ENCODE measurements around the gene HOXA5. TPM values are rescaled to one million over a fixed set of nuclear protein-coding genes. Genes with fewer than 3 reads are reported as not detected.
A peak's percentile ranks its signal among the peaks of the same experiment; 100 is the strongest.

Gene HOXA5
- total RNA-seq, 4 donors from 2014 or later: 18.3 to 89.8 (median 31.6) TPM

GRCh38 chr7:27128776-27129728 lies 14.4 kb downstream of the HOXA5 start:
- Histone ChIP-seq H3K4me1 (peaks cover 37 to 90% (median 85%) of the 10 kb centered on the region in 4 donors), H3K27me3 (no peaks in the 10 kb centered on the region), H3K4me3 (peak overlapping the region in 3 of 4 donors; percentile 62 to 77 (median 72)), H3K27ac (peak overlapping the region; percentile 94 to 99 (median 96)), H3K36me3 (no peaks in the 10 kb centered on the region), H3K9me3 (no peaks in the 10 kb centered on the region)
- in situ Hi-C loops (cut with MboI; ENCODE audit: low pct_ligation_motif_present in 1 of 4, low pct_unique_long_range_greater_than_20kb in 1 of 4, low sequenced_read_pairs in 3 of 4) (no loop called here), intact Hi-C loops (cut with DNase I; ENCODE audit: low total_unique reads) (loop anchor here (2.0 kb wide), 1 partner anchor 30 kb away; no protein-coding TSS in a partner anchor)
- 50 to 52% methylated on average over 4 to 28 of the region's 28 CpGs for WGBS, 2 donors (ENCODE audit: low coverage in 1 of 2)
- TF ChIP-seq POLR2AphosphoS5 (IDR thresholded peaks at IDR 0.05): no peak
- TF ChIP-seq EP300 (IDR thresholded peaks at IDR 0.05; ENCODE audit: low read depth): no peak
- TF ChIP-seq CTCF (IDR thresholded peaks at IDR 0.05): no peak
- no peak for TF ChIP-seq POLR2A (IDR thresholded peaks at IDR 0.05)
- DNase-seq: no peak

GRCh38 chr7:27128034-27128433 lies 15.4 kb downstream of the HOXA5 start:
- H3K27ac ChIP-seq: peak overlapping the region; percentile 94 to 99 (median 96)
- TF ChIP-seq POLR2AphosphoS5 (IDR thresholded peaks at IDR 0.05) (peak in 2 of 3 donors; percentile 17 to 23), CTCF (IDR thresholded peaks at IDR 0.05) (no peak), POLR2A (IDR thresholded peaks at IDR 0.05) (no peak)
- no peaks in the 10 kb centered on the region for H3K9me3 ChIP-seq
- H3K36me3 ChIP-seq: no peaks in the 10 kb centered on the region
- peaks cover 42 to 90% (median 83%) of the 10 kb centered on the region in 4 donors for H3K4me1 ChIP-seq
- WGBS, 2 donors (ENCODE audit: low coverage in 1 of 2): 43% methylated on average over 2 of the region's 2 CpGs; no CpG with 5 or more reads in 1 of the 2 donors
- intact Hi-C loops (cut with DNase I; ENCODE audit: low total_unique reads) (loop anchor here (2.0 kb wide), 1 partner anchor 29 kb away; no protein-coding TSS in a partner anchor), in situ Hi-C loops (cut with MboI; ENCODE audit: low pct_ligation_motif_present in 1 of 4, low pct_unique_long_range_greater_than_20kb in 1 of 4, low sequenced_read_pairs in 3 of 4) (no loop called here)
- no peak for DNase-seq
- H3K27me3 ChIP-seq: no peaks in the 10 kb centered on the region
- H3K4me3 ChIP-seq: no peak overlapping the region

GRCh38 chr7:27126596-27127327 lies 16.7 kb downstream of the HOXA5 start:
- TF ChIP-seq POLR2AphosphoS5 (IDR thresholded peaks at IDR 0.05) (no peak), EP300 (IDR thresholded peaks at IDR 0.05; ENCODE audit: low read depth) (no peak), POLR2A (IDR thresholded peaks at IDR 0.05) (no peak), CTCF (IDR thresholded peaks at IDR 0.05) (no peak)
- 24 to 29% methylated on average over 3 of the region's 3 CpGs for WGBS, 2 donors (ENCODE audit: low coverage in 1 of 2)
- peak overlapping the region in 3 of 4 donors; percentile 94 to 99 (median 98) for H3K27ac ChIP-seq
- DNase-seq: no peak
- H3K27me3 ChIP-seq: no peaks in the 10 kb centered on the region
- intact Hi-C loops (cut with DNase I; ENCODE audit: low total_unique reads) (no loop called here), in situ Hi-C loops (cut with MboI; ENCODE audit: low pct_ligation_motif_present in 1 of 4, low pct_unique_long_range_greater_than_20kb in 1 of 4, low sequenced_read_pairs in 3 of 4) (no loop called here)
- H3K9me3 ChIP-seq: no peaks in the 10 kb centered on the region
- no peak overlapping the region for H3K4me3 ChIP-seq
- peaks cover 42 to 90% (median 77%) of the 10 kb centered on the region in 4 donors for H3K4me1 ChIP-seq
- H3K36me3 ChIP-seq: no peaks in the 10 kb centered on the region

- 41 to 48% methylated on average over 4 to 5 of the region's 5 CpGs for WGBS, 2 donors (ENCODE audit: low coverage in 1 of 2)
- no peaks in the 10 kb centered on the region for H3K36me3 ChIP-seq
- in situ Hi-C loops (cut with MboI; ENCODE audit: low pct_ligation_motif_present in 1 of 4, low pct_unique_long_range_greater_than_20kb in 1 of 4, low sequenced_read_pairs in 3 of 4): no loop called here
- peak overlapping the region; percentile 90 to 96 (median 92) for H3K27ac ChIP-seq
- no peaks in the 10 kb centered on the region for H3K9me3 ChIP-seq
- no peak for DNase-seq
- TF ChIP-seq CTCF (IDR thresholded peaks at IDR 0.05) (no peak), POLR2A (IDR thresholded peaks at IDR 0.05) (no peak), EP300 (IDR thresholded peaks at IDR 0.05; ENCODE audit: low read depth) (no peak), POLR2AphosphoS5 (IDR thresholded peaks at IDR 0.05) (no peak)
- H3K4me1 ChIP-seq: peaks cover 37 to 90% (median 77%) of the 10 kb centered on the region in 4 donors
- no peak overlapping the region for H3K4me3 ChIP-seq
- intact Hi-C loops (cut with DNase I; ENCODE audit: low total_unique reads): no loop called here
- H3K27me3 ChIP-seq: no peaks in the 10 kb centered on the region
Measured at GRCh38 chr7:27125986-27126394, 17.5 kb downstream of the HOXA5 start.
